IMR-90 (cell line): Measurements from ENCODE around the gene SRP19. TPM values are rescaled to one million over a fixed set of nuclear protein-coding genes. Genes with fewer than 3 reads are reported as not detected.

Experiments
- ATAC-seq: fragments of 200-7000 bp; cut with Tn5 transposase; 2 replicates; pipeline ENCODE4 v1.9.1; 2020; ENCODE audit warnings: low read depth, mild to moderate bottlenecking, moderate library complexity
- BruUV-seq: library from RNA; stranded (reverse); fragments of 400-500 nt; replicated peaks from 2 replicates; lab custom pipeline; 2021; lab: Mats Ljungman, UMichigan
- CTCF ChIA-PET: fragments of 300-600 bp; formaldehyde crosslinking; extraction: SDS; loops from one replicate; lab custom pipeline; 2021; ENCODE audit warnings: antibody characterized with exemption; lab: Yijun Ruan, JAX
- POLR2A ChIA-PET: fragments of 300-600 bp; sonication (Branson Sonifier 250); formaldehyde crosslinking; loops from one replicate; lab custom pipeline; 2022; ENCODE audit warnings: antibody characterized with exemption; ENCODE audit not compliant: unreplicated experiment; lab: Charles Lee
- DNase-seq: peaks from one replicate; pipeline ENCODE4 v3.0.0; 2013
- H2AFZ ChIP-seq: replicated peaks from 2 replicates; pipeline ENCODE3; 2013; ENCODE audit warnings: low read length, mild to moderate bottlenecking; ENCODE audit not compliant: poor library complexity
- H2AK5ac ChIP-seq: 2 replicates; pipeline ENCODE4 v1.6.1; 2013; ENCODE audit warnings: low read depth, low read length, inconsistent platforms
- H2AK9ac ChIP-seq: replicated peaks from 2 replicates; pipeline ENCODE3; 2013; ENCODE audit warnings: mild to moderate bottlenecking, low read depth, low read length, moderate library complexity; ENCODE audit not compliant: poor library complexity
- H2BK120ac ChIP-seq: 2 replicates; pipeline ENCODE4 v1.6.1; 2013; ENCODE audit warnings: low read depth, low read length, inconsistent platforms
- H2BK15ac ChIP-seq: 3 replicates; pipeline ENCODE4 v1.6.1; 2013; ENCODE audit warnings: low read depth, low read length, inconsistent platforms
- H2BK20ac ChIP-seq: 2 replicates; pipeline ENCODE4 v1.6.1; 2013; ENCODE audit warnings: low read depth, mild to moderate bottlenecking, inconsistent platforms, low read length, moderate library complexity
- H2BK5ac ChIP-seq: 2 replicates; pipeline ENCODE4 v1.6.1; 2013; ENCODE audit warnings: mild to moderate bottlenecking, low read depth, low read length, inconsistent platforms; ENCODE audit not compliant: poor library complexity, severe bottlenecking
- H3K14ac ChIP-seq: replicated peaks from 2 replicates; pipeline ENCODE4 v1.6.1; 2013; ENCODE audit warnings: low read depth, low read length, inconsistent platforms
- H3K18ac ChIP-seq: 2 replicates; pipeline ENCODE4 v1.6.1; 2013; ENCODE audit warnings: low read depth, low read length, control low read depth
- H3K23ac ChIP-seq: 2 replicates; pipeline ENCODE4 v1.6.1; 2013; ENCODE audit warnings: low read depth, low read length, inconsistent platforms
- H3K27ac ChIP-seq: 2 replicates; pipeline ENCODE4 v1.5.1; 2013; ENCODE audit warnings: mild to moderate bottlenecking, control low read depth, low read length; ENCODE audit not compliant: insufficient read depth
- H3K27me3 ChIP-seq: 2 replicates; pipeline ENCODE4 v1.6.1; 2013; ENCODE audit warnings: low read length; ENCODE audit not compliant: control insufficient read depth, insufficient read depth
- H3K36me3 ChIP-seq: 2 replicates; pipeline ENCODE4 v1.6.1; 2013; ENCODE audit warnings: low read length, mixed read lengths; ENCODE audit not compliant: control insufficient read depth, insufficient read depth
- H3K4ac ChIP-seq: 2 replicates; pipeline ENCODE4 v1.6.1; 2013; ENCODE audit warnings: low read depth, low read length, inconsistent platforms
- H3K4me1 ChIP-seq: 2 replicates; pipeline ENCODE4 v1.6.1; 2013; ENCODE audit warnings: low read length, mixed read lengths; ENCODE audit not compliant: control insufficient read depth, insufficient read depth
- H3K4me2 ChIP-seq: 2 replicates; pipeline ENCODE4 v1.6.1; 2013; ENCODE audit warnings: low read depth, mild to moderate bottlenecking, control low read depth, low read length, moderate library complexity
- H3K4me3 ChIP-seq: 2 replicates; pipeline ENCODE4 v1.5.1; 2013; ENCODE audit warnings: low read depth, mild to moderate bottlenecking, control low read depth, low read length, moderate library complexity; ENCODE audit not compliant: insufficient read depth
- H3K56ac ChIP-seq: 2 replicates; pipeline ENCODE4 v1.6.1; 2013; ENCODE audit warnings: low read length, inconsistent platforms; ENCODE audit not compliant: insufficient read depth; ENCODE audit errors: extremely low read depth
- H3K79me1 ChIP-seq, 2 experiments: 2 replicates each; pipeline ENCODE4 v1.6.1; 2013; ENCODE audit warnings: low read length in 2 of 2, inconsistent platforms in 1 of 2, low read depth in 1 of 2
- H3K9ac ChIP-seq: 2 replicates; pipeline ENCODE4 v1.6.1; 2013; ENCODE audit warnings: low read depth, low read length, control low read depth
- H3K9me1 ChIP-seq: 2 replicates; pipeline ENCODE4 v1.6.1; 2013; ENCODE audit warnings: low read length, inconsistent platforms; ENCODE audit not compliant: insufficient read depth
- H3K9me3 ChIP-seq: 2 replicates; pipeline ENCODE4 v1.6.1; 2013; ENCODE audit warnings: low read length; ENCODE audit not compliant: control insufficient read depth, insufficient read depth
- H4K20me1 ChIP-seq: 2 replicates; pipeline ENCODE4 v1.6.1; 2013; ENCODE audit warnings: low read length, inconsistent platforms; ENCODE audit not compliant: insufficient read depth
- H4K5ac ChIP-seq: 2 replicates; pipeline ENCODE4 v1.6.1; 2013; ENCODE audit warnings: mild to moderate bottlenecking, low read depth, low read length, control low read depth
- H4K8ac ChIP-seq, 2 experiments: 2 replicates each; pipeline ENCODE4 v1.6.1; 2013; ENCODE audit warnings: low read depth in 2 of 2, low read length in 2 of 2, control low read depth in 1 of 2, inconsistent platforms in 1 of 2
- H4K91ac ChIP-seq: 2 replicates; pipeline ENCODE4 v1.6.1; 2013; ENCODE audit warnings: low read depth, low read length, inconsistent platforms; ENCODE audit not compliant: insufficient read depth
- BHLHE40 ChIP-seq: fragments of 150-350 bp; IDR thresholded peaks from 2 replicates; pipeline ENCODE4 v1.6.1; 2016; ENCODE audit warnings: mild to moderate bottlenecking, low read depth, low read length
- MAZ ChIP-seq: IDR thresholded peaks from 2 replicates; pipeline ENCODE4 v1.6.1; 2012; ENCODE audit warnings: low read depth, mild to moderate bottlenecking, low read length, improper control_type of control experiment, moderate library complexity, borderline replicate concordance
- RAD21 ChIP-seq: IDR thresholded peaks from 2 replicates; pipeline ENCODE4 v1.6.1; 2012; ENCODE audit warnings: low read length, improper control_type of control experiment
- WGBS, 2 experiments: methylation state at CpG; one replicate each; pipeline versions ENCODE4 v1.1.5 to v1.1.7; 2013; ENCODE audit warnings: missing lambda C conversion rate in 2 of 2; ENCODE audit not compliant: insufficient read length in 1 of 2; ENCODE audit errors: extremely low coverage in 2 of 2; 5-methylcytosine and 5-hydroxymethylcytosine counted together
- dilution Hi-C: fragments of 300-500 bp; cut with HindIII; formaldehyde crosslinking; loops from one replicate; pipeline ENCODE4 v1.14.3; 2018; ENCODE audit warnings: low sequenced_read_pairs; ENCODE audit not compliant: unreplicated experiment
- in situ Hi-C: fragments of 300-500 bp; cut with MboI; formaldehyde crosslinking; loops from 3 replicates; pipeline ENCODE4 v1.14.3; 2019; ENCODE audit warnings: low sequenced_read_pairs, inconsistent platforms, mixed read lengths
- intact Hi-C: fragments of 100-400 bp; cut with micrococcal nuclease; formaldehyde crosslinking; loops from 2 replicates; pipeline ENCODE4 v1.10.0; 2022
- polyA plus RNA-seq, 3 experiments: library from polyadenylated mRNA; depleted of rRNA; stranded (reverse); fragments of >200 nt; gene quantifications; 2 replicates each; pipeline ENCODE4 v1.2.3, GENCODE V29; 2012; ENCODE audit warnings: low replicate concordance in 1 of 3
- total RNA-seq: library from RNA; depleted of rRNA; stranded (reverse); fragments of >200 nt; gene quantifications from 2 replicates; pipeline ENCODE4 v1.2.3, GENCODE V29; 2012

SRP19 gene
- total and polyA plus RNA-seq, 2 of the 4 experiments (the other 2 are of a cell fraction) = 10.0 to 61.5 TPM

- H3K27me3 ChIP-seq = no peaks in the 10 kb centered on the region
- H3K9me3 ChIP-seq = no peaks in the 10 kb centered on the region
- peaks cover 12% of the 10 kb centered on the region for H3K9me1 ChIP-seq
- no peak overlapping the region for H2BK20ac ChIP-seq
- H3K14ac ChIP-seq = no peak overlapping the region
- H4K5ac ChIP-seq = no peak overlapping the region
- intact Hi-C loops = no loop called here
- H3K56ac ChIP-seq = no peak overlapping the region
- peaks cover 30% of the 10 kb centered on the region for H3K36me3 ChIP-seq
- no peak overlapping the region for H2BK15ac ChIP-seq
- no peak overlapping the region for H2BK120ac ChIP-seq
- H4K91ac ChIP-seq = no peak overlapping the region
- H3K4ac ChIP-seq = no peak overlapping the region
- no peak overlapping the region for H3K18ac ChIP-seq
- H4K8ac ChIP-seq = no peak overlapping the region
- H3K79me1 ChIP-seq = peaks cover 27 to 48% of the 10 kb centered on the region in 2 experiments; a peak in 3 of 4 replicates
- no peak overlapping the region for H2AK5ac ChIP-seq
- no peak overlapping the region for H3K27ac ChIP-seq
- no peak overlapping the region for H2AK9ac ChIP-seq
- no peak overlapping the region for H3K4me3 ChIP-seq
- DNase-seq (no peak), ATAC-seq (no peak)
- TF ChIP-seq RAD21 (no peak), BHLHE40 (no peak), MAZ (no peak)
- POLR2A ChIA-PET = no interaction called here
- CTCF ChIA-PET = interaction anchor here (0.6 kb wide), 1 partner anchor 21 kb away, joined by 6 read pairs; no protein-coding TSS in a partner anchor
- H3K9ac ChIP-seq = no peak overlapping the region
- H3K4me2 ChIP-seq = no peak overlapping the region
- peaks cover 12% of the 10 kb centered on the region; the same call in 1 of the 2 replicates for H4K20me1 ChIP-seq
- WGBS, 2 experiments = 95% methylated on average over 3 of the region's 4 CpGs; no CpG with 5 or more reads in 1 of the 2 experiments
- dilution Hi-C loops = no loop called here
- BruUV-seq = no TSS peak
- no peak overlapping the region for H2AFZ ChIP-seq
- 0 out of 2 replicates have a peak, but pooled peaks cover 2% of the 10 kb centered on the region for H3K4me1 ChIP-seq
- no peak overlapping the region for H2BK5ac ChIP-seq
- in situ Hi-C loops = no loop called here
- no peak overlapping the region for H3K23ac ChIP-seq
Observed at GRCh38 chr5:112878101-112878500, 17.0 kb downstream of the SRP19 start.
